GM18951 (cell line): ENCODE measurements around the gene WSB2.
"Not testable (repeated sequence)": the region's sequence is repeated elsewhere in the genome, so short reads cannot be mapped to it uniquely, and the experiment has no call there.

Experiments used
- POLR2A ChIP-seq: IDR thresholded peaks from 4 replicates; pipeline ENCODE4 v1.6.1; 2011; ENCODE audit warnings: mild to moderate bottlenecking; ENCODE audit not compliant: insufficient read length, insufficient read depth; ENCODE audit errors: extremely low read depth
- in situ Hi-C: fragments of 300-500 bp; cut with MboI; formaldehyde crosslinking; loops from one replicate; pipeline ENCODE4 v1.12.0; 2022; ENCODE audit warnings: low sequenced_read_pairs, mixed read lengths, inconsistent platforms; ENCODE audit not compliant: unreplicated experiment

Gene WSB2

GRCh38 chr12:118016424-118017264 lies 44.3 kb downstream of the WSB2 start, which contains the start of gene RFC5:
RFC5 (plus strand) TSS chr12:118016703; CDS start chr12:118016828, 125 bp downstream.
- in situ Hi-C loops: no loop called here
- TF ChIP-seq POLR2A: peak; percentile 86

GRCh38 chr12:118015944-118016343 lies 45.0 kb downstream of the WSB2 start:
- in situ Hi-C loops: no loop called here
- no peak for TF ChIP-seq POLR2A

GRCh38 chr12:118015306-118015705 lies 45.7 kb downstream of the WSB2 start:
- TF ChIP-seq POLR2A: no peak
- in situ Hi-C loops: no loop called here

GRCh38 chr12:118013283-118013682 lies 47.7 kb downstream of the WSB2 start:
- in situ Hi-C loops: no loop called here
- no peak for TF ChIP-seq POLR2A

GRCh38 chr12:118011961-118012360 lies 49.0 kb downstream of the WSB2 start:
- in situ Hi-C loops: no loop called here
- no peak for TF ChIP-seq POLR2A

- TF ChIP-seq POLR2A: no peak
- in situ Hi-C loops: no loop called here
These were observed 49.6 kb downstream of the WSB2 start for GRCh38 chr12:118011377-118011776.

- in situ Hi-C loops: no loop called here
These were observed 50.1 kb downstream of the WSB2 start for GRCh38 chr12:118010903-118011302.

GRCh38 chr12:117999806-118000205 lies 61.2 kb downstream of the WSB2 start:
- in situ Hi-C loops: not testable (repeated sequence)

More at GRCh38 chr12:118010903-118011302, 50.1 kb downstream of the WSB2 start:
- no peak for TF ChIP-seq POLR2A

- TF ChIP-seq POLR2A: no peak
- in situ Hi-C loops: no loop called here
These were observed 62.3 kb downstream of the WSB2 start for GRCh38 chr12:117998719-117999118.

GRCh38 chr12:117994551-117995438 lies 66.2 kb downstream of the WSB2 start:
- in situ Hi-C loops: no loop called here
- TF ChIP-seq POLR2A: no peak

GRCh38 chr12:117986705-117987469 lies 74.1 kb downstream of the WSB2 start:
- TF ChIP-seq POLR2A: no peak
- in situ Hi-C loops: no loop called here

- TF ChIP-seq POLR2A: no peak
- in situ Hi-C loops: no loop called here
These were observed 75.8 kb downstream of the WSB2 start for GRCh38 chr12:117985182-117985581.
